HG03439 (cell line): ENCODE data around the gene FAM162A.

Experiments
- ATAC-seq: cut with Tn5 transposase; IDR thresholded peaks from one replicate; pipeline ENCODE4 v1.9.1; 2021; ENCODE audit warnings: mild to moderate bottlenecking, moderate library complexity; ENCODE audit not compliant: unreplicated experiment

Gene FAM162A

GRCh38 chr3:122383771-122384697 is at the start of gene FAM162A:
Gene FAM162A, plus strand, starts transcription at chr3:122384182. Its CDS starts 84 bp downstream, at chr3:122384266.
- peak; percentile 92 for ATAC-seq

- no peak for ATAC-seq
Observed at GRCh38 chr3:122342803-122343202, 41.2 kb upstream of the FAM162A start.

GRCh38 chr3:122343654-122344053 is 40.3 kb upstream of the FAM162A start:
- ATAC-seq, result no peak

GRCh38 chr3:122349171-122349570 is 34.8 kb upstream of the FAM162A start:
- no peak for ATAC-seq

GRCh38 chr3:122350814-122351418 is 33.1 kb upstream of the FAM162A start:
- ATAC-seq, result no peak

- no peak for ATAC-seq
Observed at GRCh38 chr3:122351612-122352011, 32.4 kb upstream of the FAM162A start.

- no peak for ATAC-seq
Observed at GRCh38 chr3:122353215-122353614, 30.8 kb upstream of the FAM162A start.

GRCh38 chr3:122353893-122354401 is 30.0 kb upstream of the FAM162A start:
- ATAC-seq, result no peak

- ATAC-seq, result no peak
Observed at GRCh38 chr3:122355612-122356011, 28.4 kb upstream of the FAM162A start.

- no peak for ATAC-seq
Observed at GRCh38 chr3:122356402-122356801, 27.6 kb upstream of the FAM162A start.

- ATAC-seq, result no peak
Observed at GRCh38 chr3:122357828-122358702, 25.9 kb upstream of the FAM162A start.

GRCh38 chr3:122358703-122359032 is 25.3 kb upstream of the FAM162A start:
- ATAC-seq, result no peak

GRCh38 chr3:122362026-122362425 is 22.0 kb upstream of the FAM162A start:
- no peak for ATAC-seq

- no peak for ATAC-seq
Observed at GRCh38 chr3:122364490-122364889, 19.5 kb upstream of the FAM162A start.

- ATAC-seq, result peak; percentile 37
Observed at GRCh38 chr3:122365073-122365472, 18.9 kb upstream of the FAM162A start.

- ATAC-seq, result peak; percentile 63
Observed at GRCh38 chr3:122365582-122366378, 18.2 kb upstream of the FAM162A start.

- ATAC-seq, result no peak
Observed at GRCh38 chr3:122366379-122366749, 17.6 kb upstream of the FAM162A start.

GRCh38 chr3:122374034-122374433 is 9.9 kb upstream of the FAM162A start:
- ATAC-seq, result no peak

- no peak for ATAC-seq
Observed at GRCh38 chr3:122377975-122378374, 6.0 kb upstream of the FAM162A start.

GRCh38 chr3:122382888-122383666 is 905 bp upstream of the FAM162A start, which contains the start of gene MIX23:
Gene MIX23, minus strand, starts transcription at chr3:122383231. Its CDS starts 7 bp downstream, at chr3:122383224.
- peak; percentile 40 for ATAC-seq
